IPS-NIHi7 (cell line): ENCODE results near the gene PROM2.

Source experiments
- DNase-seq: peaks from one replicate; pipeline ENCODE4 v3.0.0; 2012; ENCODE audit warnings: mixed read lengths; ENCODE audit errors: extremely low spot score

Gene PROM2

GRCh38 chr2:95284886-95285541, 10.8 kb downstream of the PROM2 start:
- peak; percentile 57 for DNase-seq

GRCh38 chr2:95285542-95285932, 11.3 kb downstream of the PROM2 start:
- DNase-seq, result no peak

- DNase-seq, result no peak
Observed at GRCh38 chr2:95287336-95287735, 13.1 kb downstream of the PROM2 start.

GRCh38 chr2:95287806-95288205, 13.6 kb downstream of the PROM2 start:
- DNase-seq, result no peak

GRCh38 chr2:95289253-95289652, 15.0 kb downstream of the PROM2 start:
- DNase-seq, result peak; percentile 54

- DNase-seq, result no peak
Observed at GRCh38 chr2:95291222-95291621, 17.0 kb downstream of the PROM2 start.

GRCh38 chr2:95292623-95293260, 18.5 kb downstream of the PROM2 start:
- no peak for DNase-seq

GRCh38 chr2:95294579-95295250, 20.5 kb downstream of the PROM2 start:
- DNase-seq, result no peak

- DNase-seq, result no peak
Observed at GRCh38 chr2:95295376-95295775, 21.1 kb downstream of the PROM2 start.

- no peak for DNase-seq
Observed at GRCh38 chr2:95296011-95296410, 21.8 kb downstream of the PROM2 start.

- peak; percentile 75 for DNase-seq
Observed at GRCh38 chr2:95296880-95297487, 22.7 kb downstream of the PROM2 start, which contains the start of gene KCNIP3. Gene KCNIP3, plus strand, starts transcription at chr2:95297347. Its CDS starts 92 bp downstream, at chr2:95297439.

GRCh38 chr2:95297639-95298395, 23.6 kb downstream of the PROM2 start:
- no peak for DNase-seq

GRCh38 chr2:95298486-95299111, 24.4 kb downstream of the PROM2 start:
- no peak for DNase-seq

GRCh38 chr2:95299961-95300360, 25.7 kb downstream of the PROM2 start:
- DNase-seq, result no peak

GRCh38 chr2:95300450-95300849, 26.2 kb downstream of the PROM2 start:
- DNase-seq, result no peak

- no peak for DNase-seq
Observed at GRCh38 chr2:95301186-95301585, 26.9 kb downstream of the PROM2 start.

- DNase-seq, result no peak
Observed at GRCh38 chr2:95301876-95302641, 27.8 kb downstream of the PROM2 start.

GRCh38 chr2:95303191-95303919, 29.1 kb downstream of the PROM2 start:
- DNase-seq, result no peak

- no peak for DNase-seq
Observed at GRCh38 chr2:95305380-95306061, 31.3 kb downstream of the PROM2 start.
